Fibroblast of skin of scalp (primary cell): ENCODE measurements around the gene CFAP77.

Source experiments
- DNase-seq: peaks from one replicate; pipeline ENCODE4 v3.0.0-alpha.2; 2013

CFAP77 gene

DNA sequence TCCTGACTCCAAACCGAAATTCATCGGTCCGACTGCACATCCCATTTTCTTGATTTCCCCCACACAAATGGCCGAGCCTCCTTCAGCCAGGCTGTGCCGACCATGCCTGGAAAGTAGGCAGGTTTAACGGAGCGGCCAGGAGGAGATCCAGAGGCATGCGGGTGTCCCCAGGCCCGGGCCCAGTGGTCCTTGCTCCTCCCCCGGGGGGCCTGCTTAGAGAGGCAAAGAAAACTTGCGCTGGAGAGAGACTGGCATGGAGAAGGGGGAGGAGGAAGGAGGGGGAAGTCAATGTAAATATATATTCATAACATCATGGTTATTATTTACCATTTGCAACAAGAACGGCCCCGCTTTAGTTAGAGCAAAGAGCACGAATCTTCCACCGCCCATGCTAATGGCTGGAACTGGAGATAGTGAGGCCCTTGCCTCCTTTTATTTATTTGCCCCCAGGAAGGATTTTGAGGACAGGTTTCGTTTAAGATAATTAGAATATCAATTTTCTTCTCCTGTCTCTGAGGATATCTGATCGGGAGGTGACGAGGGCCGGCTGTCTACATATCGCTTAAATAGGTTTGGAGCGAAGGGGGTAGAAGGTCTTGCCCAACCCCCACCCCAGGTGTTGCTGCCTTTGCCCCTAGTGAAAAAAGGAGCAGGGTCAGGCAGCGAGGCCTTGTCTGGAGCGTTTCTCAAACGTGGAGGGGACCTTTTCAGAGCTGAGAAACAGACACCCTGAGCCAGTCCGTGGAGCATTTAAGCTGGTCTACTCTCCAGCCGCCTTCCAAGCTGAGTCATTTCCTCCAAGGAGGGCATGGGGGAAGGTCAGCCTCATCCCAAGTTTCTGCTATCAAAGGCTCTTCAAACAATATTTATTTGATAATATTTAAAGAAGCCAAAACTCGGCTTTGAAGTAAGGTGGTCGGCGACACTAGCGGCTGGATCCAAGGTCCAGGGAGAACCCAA lies 174.9 kb downstream of the CFAP77 start:
- DNase-seq: peak; percentile 51

DNA sequence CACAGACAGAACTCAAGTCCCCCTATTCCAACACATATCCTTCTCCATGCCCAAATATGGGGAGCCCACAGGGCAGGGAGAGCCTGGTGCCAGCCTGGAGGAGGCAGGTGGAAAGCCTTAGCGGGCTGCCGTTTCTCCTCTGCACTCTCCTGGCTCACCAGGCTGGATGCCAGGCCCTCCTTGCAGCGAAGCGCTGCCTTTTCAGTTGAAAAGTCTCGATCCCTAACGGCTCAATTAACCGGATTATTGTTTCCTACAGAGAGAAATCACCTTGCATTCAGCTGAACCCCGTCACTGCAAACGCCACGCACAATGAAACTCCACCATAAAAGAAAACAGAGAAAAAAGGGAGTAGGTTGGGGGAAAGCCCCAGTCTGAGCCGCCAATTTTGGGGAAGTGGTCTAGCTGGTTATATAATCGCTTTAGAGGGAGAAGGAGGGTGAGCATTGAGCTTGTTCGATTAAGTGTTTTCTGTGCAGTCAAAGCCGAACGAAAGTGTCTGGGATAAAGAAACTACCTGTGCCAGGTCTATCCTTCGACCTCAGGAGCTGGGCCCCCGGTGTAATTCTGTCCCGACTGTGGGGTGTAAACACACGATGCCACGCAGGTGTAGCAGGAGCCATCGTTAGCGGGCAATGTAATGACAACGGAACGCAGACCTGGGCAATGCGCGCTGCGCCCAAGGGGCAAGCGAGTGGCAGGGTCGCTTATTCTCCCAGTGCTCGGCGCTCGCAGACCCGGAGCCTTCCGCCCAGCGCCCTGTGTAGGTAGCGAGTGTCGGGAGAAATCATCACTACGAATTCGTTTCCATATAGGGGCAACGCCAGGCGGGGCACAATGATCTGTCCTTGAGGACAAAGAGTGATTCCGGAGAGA lies 176.2 kb downstream of the CFAP77 start:
- no peak for DNase-seq

DNA sequence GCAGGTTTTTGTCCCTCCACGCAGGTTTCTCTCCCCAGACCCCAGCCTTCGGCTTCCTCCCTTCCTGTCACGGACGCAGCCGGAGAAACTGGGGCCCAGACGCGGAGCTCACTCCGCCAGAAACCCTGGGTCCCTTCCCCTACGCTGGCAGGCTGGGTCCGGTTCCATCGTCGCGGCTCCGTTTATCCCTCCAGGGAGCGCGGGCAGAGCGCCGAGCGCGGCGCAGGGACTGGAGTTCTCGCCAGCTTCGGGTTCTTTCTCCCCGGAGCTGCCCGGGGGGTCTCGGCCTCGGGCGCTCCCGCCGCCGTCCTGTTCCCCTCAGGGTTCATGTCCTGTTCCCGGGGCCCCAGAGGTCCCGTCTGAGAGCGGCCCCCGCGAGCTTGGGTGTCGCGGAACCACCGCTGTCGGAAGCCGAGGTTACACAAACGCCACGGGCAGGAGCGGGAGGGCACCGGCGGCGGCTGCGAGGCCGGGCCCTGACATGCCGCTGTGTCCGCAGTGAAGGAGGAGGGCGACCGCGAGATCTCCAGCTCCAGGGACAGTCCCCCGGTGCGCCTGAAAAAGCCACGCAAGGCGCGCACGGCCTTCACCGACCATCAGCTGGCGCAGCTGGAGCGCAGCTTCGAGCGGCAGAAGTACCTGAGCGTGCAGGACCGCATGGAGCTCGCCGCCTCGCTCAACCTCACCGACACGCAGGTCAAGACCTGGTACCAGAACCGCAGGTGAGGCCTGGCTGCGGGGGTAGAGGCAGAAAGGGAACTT lies 177.0 kb downstream of the CFAP77 start:
- DNase-seq: no peak

DNA sequence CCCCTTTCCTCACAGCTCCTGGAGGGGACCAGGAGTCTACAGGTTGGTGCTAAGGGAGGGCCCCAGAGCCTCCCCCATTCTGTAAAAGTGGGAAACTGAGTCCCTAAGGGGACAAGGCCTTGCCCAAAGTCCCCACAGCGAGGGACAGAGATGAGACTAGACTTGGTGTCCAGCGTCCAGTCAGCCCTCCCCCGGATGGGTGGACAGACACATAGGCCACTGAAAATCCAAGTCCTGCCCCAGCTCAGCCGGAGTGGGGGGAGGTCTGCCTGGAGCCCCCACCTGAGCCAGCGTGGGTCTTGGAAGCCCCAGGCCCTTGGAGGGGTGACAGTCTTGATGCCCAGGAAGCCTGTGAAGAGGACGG lies 177.6 kb downstream of the CFAP77 start:
- no peak for DNase-seq

DNA sequence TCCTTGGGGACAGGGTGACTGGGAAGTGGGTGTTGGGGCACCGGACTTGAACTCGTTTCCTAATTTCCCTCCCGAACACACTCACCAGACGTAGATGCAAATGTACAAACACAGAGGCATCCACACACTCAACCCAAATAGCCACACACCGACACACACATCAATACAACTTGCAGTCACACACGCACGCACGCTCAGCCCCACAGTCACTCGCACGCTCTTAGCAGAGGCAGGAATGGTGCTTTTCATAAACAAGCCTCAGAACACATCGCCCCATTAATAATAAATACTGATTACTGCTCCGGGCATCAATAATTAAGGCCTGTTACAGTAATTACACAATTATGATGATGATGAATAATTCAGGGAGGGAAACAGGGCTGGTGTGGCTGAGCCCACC lies 178.1 kb downstream of the CFAP77 start:
- DNase-seq: no peak

- DNase-seq: no peak
Measured at GRCh38 chr9:132588501-132589147, 178.6 kb downstream of the CFAP77 start.

DNA sequence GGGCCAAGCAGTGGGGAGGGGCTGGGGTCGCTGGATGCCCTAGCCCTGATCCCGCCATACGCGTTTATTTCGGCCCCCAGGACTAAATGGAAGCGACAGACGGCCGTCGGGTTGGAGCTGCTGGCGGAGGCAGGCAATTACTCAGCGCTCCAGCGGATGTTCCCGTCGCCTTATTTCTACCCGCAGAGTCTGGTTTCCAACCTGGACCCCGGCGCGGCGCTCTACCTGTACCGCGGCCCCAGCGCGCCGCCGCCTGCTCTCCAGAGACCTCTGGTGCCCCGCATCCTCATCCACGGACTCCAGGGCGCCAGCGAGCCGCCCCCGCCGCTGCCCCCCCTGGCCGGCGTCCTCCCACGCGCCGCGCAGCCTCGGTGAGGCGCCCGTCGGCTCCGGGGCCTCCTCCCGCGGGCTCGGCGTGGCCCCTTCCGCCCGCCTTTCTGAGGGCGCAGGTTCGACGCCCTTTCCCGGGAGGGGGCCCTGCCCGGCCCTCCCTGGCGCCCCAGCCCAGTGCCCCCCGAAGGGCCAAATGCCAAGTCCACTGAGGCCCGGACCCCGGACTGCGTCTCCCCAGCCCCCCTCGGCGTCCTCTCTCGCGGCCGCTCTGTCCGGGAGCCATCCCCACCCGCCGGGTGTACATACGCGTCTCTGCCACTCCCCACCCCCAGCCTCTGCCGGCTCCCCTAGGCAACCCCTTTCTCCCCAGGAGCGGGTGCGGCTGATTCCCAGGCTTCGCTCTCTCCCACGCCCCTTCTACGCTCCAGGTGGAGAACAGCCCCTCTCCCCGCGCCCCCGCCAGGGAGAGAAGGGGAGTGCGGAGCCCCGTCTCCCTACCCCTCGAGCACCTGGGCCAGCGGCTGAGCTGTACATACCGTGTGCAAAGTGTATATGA lies 179.4 kb downstream of the CFAP77 start:
- DNase-seq: no peak

GRCh38 chr9:132590037-132590317 lies 180.0 kb downstream of the CFAP77 start:
- DNase-seq: no peak

GRCh38 chr9:132590318-132591182 lies 180.5 kb downstream of the CFAP77 start:
- DNase-seq: no peak

- no peak for DNase-seq
Measured at GRCh38 chr9:132591244-132591643, 181.2 kb downstream of the CFAP77 start.

GRCh38 chr9:132591751-132592314 lies 181.8 kb downstream of the CFAP77 start:
- DNase-seq: no peak

- no peak for DNase-seq
Measured at GRCh38 chr9:132592451-132592850, 182.4 kb downstream of the CFAP77 start.

GRCh38 chr9:132594412-132594811 lies 184.4 kb downstream of the CFAP77 start:
- no peak for DNase-seq

GRCh38 chr9:132595319-132595718 lies 185.3 kb downstream of the CFAP77 start:
- DNase-seq: no peak

DNA sequence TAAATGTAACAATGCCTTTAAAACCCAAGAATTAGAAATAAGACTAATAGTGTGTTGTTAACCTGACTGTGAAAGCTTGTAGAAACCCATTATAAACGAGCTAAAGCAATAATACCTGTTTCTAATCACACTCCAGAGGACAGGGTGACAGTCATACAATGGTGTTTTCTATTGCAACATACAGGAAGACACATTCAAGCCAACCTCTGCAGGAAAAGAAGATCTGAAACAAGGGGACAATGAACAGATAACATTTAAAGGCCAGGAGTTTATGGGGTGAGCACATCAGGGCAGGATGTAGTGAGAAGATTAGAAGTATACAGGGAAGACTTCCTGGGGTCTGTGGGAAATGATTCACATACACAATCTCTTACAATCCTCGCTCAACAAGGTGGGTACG lies 186.2 kb downstream of the CFAP77 start:
- no peak for DNase-seq

- peak; percentile 13 for DNase-seq
Measured at GRCh38 chr9:132597073-132597775, 187.2 kb downstream of the CFAP77 start.

DNA sequence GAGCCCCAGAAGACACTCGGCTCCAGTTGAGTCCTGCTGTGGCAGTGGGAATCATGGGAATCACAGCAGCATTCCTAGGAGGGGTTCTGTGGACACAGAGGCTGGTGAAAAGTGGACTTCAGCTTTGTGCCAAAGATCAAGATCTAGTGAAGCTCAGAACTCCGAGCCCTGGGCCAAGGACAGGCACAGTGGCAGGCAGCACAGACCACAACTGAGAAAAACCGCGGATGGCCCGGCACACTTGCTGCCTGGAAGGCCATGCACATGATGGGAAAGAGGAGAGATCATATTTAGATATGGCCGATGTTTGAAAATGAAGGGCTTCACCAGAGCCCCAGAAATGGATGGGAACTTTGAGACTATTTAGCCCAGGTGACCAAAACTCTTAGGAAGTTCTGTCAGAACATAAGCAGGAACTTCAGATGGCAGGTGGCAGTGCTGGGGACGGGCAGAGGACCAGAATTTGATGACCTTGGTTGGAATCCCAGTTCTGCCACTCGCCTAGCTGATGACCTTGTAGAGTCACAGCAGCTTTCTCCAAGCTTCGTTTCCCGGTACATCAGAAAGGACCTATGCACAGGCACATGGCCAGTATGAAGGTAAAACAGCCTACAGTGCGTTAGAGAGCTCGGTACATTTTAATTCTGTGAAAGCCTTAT lies 190.4 kb downstream of the CFAP77 start:
- no peak for DNase-seq

GRCh38 chr9:132602207-132602606 lies 192.2 kb downstream of the CFAP77 start:
- no peak for DNase-seq

- DNase-seq: no peak
Measured at GRCh38 chr9:132605387-132605786, 195.4 kb downstream of the CFAP77 start.
